Stomach (tissue), 9 donors: ENCODE data around the gene GNAT3. TPM values are rescaled to one million over a fixed set of nuclear protein-coding genes. Genes with fewer than 3 reads are reported as not detected.

Experiments used
- DNase-seq, 2 donors: peaks; one replicate each; pipeline versions ENCODE4 v3.0.0 to v3.0.0-alpha.2; 2013 to 2019
- H3K27ac ChIP-seq, 5 donors: fragments of 200-600 bp in 4 of 5; sonication (generic) in 4 of 5; one replicate each; pipeline ENCODE4 v1.5.1; 2013 to 2019; ENCODE audit warnings: mild to moderate bottlenecking in 1 of 5, moderate library complexity in 1 of 5
- H3K27me3 ChIP-seq, 3 donors: fragments of 200-600 bp; sonication (generic); one replicate each; pipeline ENCODE4 v1.5.1; 2017 to 2019; ENCODE audit warnings: mixed run types in 1 of 3
- H3K36me3 ChIP-seq, 4 donors: fragments of 200-600 bp; sonication (generic); 1 replicate in 3 of 4; 2 replicates in 1 of 4; pipeline ENCODE4 v1.5.1; 2016 to 2019
- H3K4me1 ChIP-seq, 4 donors: fragments of 200-600 bp; sonication (generic); one replicate each; pipeline ENCODE4 v1.5.1; 2016 to 2019
- H3K4me3 ChIP-seq, 4 donors: fragments of 200-600 bp; sonication (generic) in 3 of 4; one replicate each; pipeline ENCODE4 v1.5.1; 2016 to 2019; ENCODE audit warnings: mild to moderate bottlenecking in 1 of 4
- H3K9me3 ChIP-seq, 4 donors: fragments of 200-600 bp; sonication (generic); one replicate each; pipeline ENCODE4 v1.5.1; 2016 to 2019
- CTCF ChIP-seq, 7 experiments: fragments of 450-650 bp in 4 of 7; fragments of 200-600 bp in 3 of 7; sonication (generic) in 3 of 7; IDR thresholded peaks; one replicate each; pipeline ENCODE4 v1.5.1; 2016 to 2019; ENCODE audit warnings: antibody characterized with exemption in 7 of 7, control low read depth in 2 of 7, mild to moderate bottlenecking in 1 of 7
- EP300 ChIP-seq: sonication (generic); formaldehyde crosslinking; IDR thresholded peaks from one replicate; pipeline ENCODE4 v1.6.1; 2017; ENCODE audit warnings: antibody characterized with exemption
- POLR2A ChIP-seq, 4 donors: fragments of 450-650 bp; IDR thresholded peaks; one replicate each; pipeline ENCODE4 v1.6.1; 2016; ENCODE audit warnings: antibody characterized with exemption in 4 of 4, control low read depth in 2 of 4, mild to moderate bottlenecking in 1 of 4, moderate library complexity in 1 of 4
- POLR2AphosphoS5 ChIP-seq, 3 donors: sonication (generic); formaldehyde crosslinking; IDR thresholded peaks; one replicate each; pipeline ENCODE4 v1.6.1; 2016; ENCODE audit warnings: antibody characterized with exemption in 3 of 3
- WGBS, 5 donors: extraction: QIAGEN DNeasy Blood & Tissue Kit in 3 of 5; methylation state at CpG; one replicate each; pipeline versions ENCODE4 v1.1.5 to v1.1.7; 2013 to 2018; 5-methylcytosine and 5-hydroxymethylcytosine counted together
- intact Hi-C: fragments of 100-400 bp; cut with DNase I; formaldehyde crosslinking; loops from one replicate; pipeline ENCODE4 v1.15.1; 2023; ENCODE audit warnings: low total_unique reads
- polyA plus RNA-seq, 3 donors: library from polyadenylated mRNA; stranded (reverse); fragments of 200-250 nt; gene quantifications; one replicate each; pipeline ENCODE4 v1.2.3, GENCODE V29; 2013
- total RNA-seq, 5 donors: library from RNA; depleted of rRNA; stranded (reverse); fragments of >200 nt; gene quantifications; one replicate each; pipeline versions ENCODE4 v1.1.0 to v1.2.3, GENCODE V29; 2014 to 2016
- donor health status: healthy with polysubstance abuse.
- donor health status: Bipolar disorder and iron deficiency.
- donor health status: healthy.

GNAT3 gene
- total and polyA plus RNA-seq, 8 donors, result not detected

GRCh38 chr7:80485721-80486120 lies 26.1 kb downstream of the GNAT3 start:
- H3K27me3 ChIP-seq, result no peaks in the 10 kb centered on the region
- no peak for TF ChIP-seq EP300
- no peak for TF ChIP-seq CTCF (IDR thresholded peaks at IDR 0.05)
- TF ChIP-seq POLR2A (IDR thresholded peaks at IDR 0.05), result no peak
- TF ChIP-seq POLR2AphosphoS5 (IDR thresholded peaks at IDR 0.05), result no peak
- intact Hi-C loops, result no loop called here
- no peak overlapping the region for H3K27ac ChIP-seq
- H3K9me3 ChIP-seq, result no peaks in the 10 kb centered on the region
- no peaks in the 10 kb centered on the region for H3K4me1 ChIP-seq
- no peaks in the 10 kb centered on the region for H3K36me3 ChIP-seq
- DNase-seq, result no peak
- no peak overlapping the region for H3K4me3 ChIP-seq

- H3K27ac ChIP-seq, result no peak overlapping the region
- WGBS, 5 donors, result 88 to 97% (median 94%) methylated on average over 3 of the region's 3 CpGs
- no peaks in the 10 kb centered on the region for H3K27me3 ChIP-seq
- no peak for TF ChIP-seq EP300
- no peak for TF ChIP-seq POLR2A (IDR thresholded peaks at IDR 0.05)
- TF ChIP-seq CTCF (IDR thresholded peaks at IDR 0.05), result no peak
- TF ChIP-seq POLR2AphosphoS5 (IDR thresholded peaks at IDR 0.05), result no peak
- no peak overlapping the region for H3K4me3 ChIP-seq
- no peaks in the 10 kb centered on the region for H3K36me3 ChIP-seq
- DNase-seq, result no peak
- intact Hi-C loops, result no loop called here
- no peaks in the 10 kb centered on the region for H3K9me3 ChIP-seq
- H3K4me1 ChIP-seq, result no peaks in the 10 kb centered on the region
These were observed 28.9 kb downstream of the GNAT3 start for GRCh38 chr7:80482950-80483349.

GRCh38 chr7:80481196-80481884 lies 30.5 kb downstream of the GNAT3 start:
- WGBS, 5 donors, result 38 to 55% (median 48%) methylated on average over 2 of the region's 2 CpGs
- Histone ChIP-seq H3K27me3 (no peaks in the 10 kb centered on the region), H3K27ac (no peak overlapping the region), H3K4me1 (no peaks in the 10 kb centered on the region), H3K9me3 (no peaks in the 10 kb centered on the region), H3K4me3 (no peak overlapping the region), H3K36me3 (no peaks in the 10 kb centered on the region)
- intact Hi-C loops, result no loop called here
- TF ChIP-seq POLR2A (IDR thresholded peaks at IDR 0.05) (no peak), EP300 (no peak), CTCF (IDR thresholded peaks at IDR 0.05) (no peak), POLR2AphosphoS5 (IDR thresholded peaks at IDR 0.05) (no peak)
- DNase-seq, result no peak

GRCh38 chr7:80480566-80480965 lies 31.3 kb downstream of the GNAT3 start:
- Histone ChIP-seq H3K36me3 (no peaks in the 10 kb centered on the region), H3K4me3 (no peak overlapping the region), H3K27me3 (no peaks in the 10 kb centered on the region), H3K4me1 (no peaks in the 10 kb centered on the region), H3K27ac (no peak overlapping the region), H3K9me3 (no peaks in the 10 kb centered on the region)
- TF ChIP-seq POLR2A (IDR thresholded peaks at IDR 0.05), result no peak
- no peak for TF ChIP-seq EP300
- intact Hi-C loops, result no loop called here
- DNase-seq, result no peak
- WGBS, 5 donors, result 59 to 82% (median 64%) methylated on average over 4 of the region's 4 CpGs

- WGBS, 5 donors, result 78 to 85% (median 81%) methylated on average over 2 of the region's 2 CpGs
These were observed 33.2 kb downstream of the GNAT3 start for GRCh38 chr7:80478683-80479082.

More at GRCh38 chr7:80478683-80479082, 33.2 kb downstream of the GNAT3 start:
- Histone ChIP-seq H3K27ac (no peak overlapping the region), H3K4me1 (no peaks in the 10 kb centered on the region), H3K36me3 (no peaks in the 10 kb centered on the region), H3K4me3 (no peak overlapping the region), H3K27me3 (no peaks in the 10 kb centered on the region), H3K9me3 (no peaks in the 10 kb centered on the region)
- intact Hi-C loops, result no loop called here
- DNase-seq, result no peak
- TF ChIP-seq CTCF (IDR thresholded peaks at IDR 0.05) (no peak), EP300 (no peak), POLR2A (IDR thresholded peaks at IDR 0.05) (no peak), POLR2AphosphoS5 (IDR thresholded peaks at IDR 0.05) (no peak)
